Gastrocnemius medialis (tissue), 4 donors: Measurements from ENCODE around the gene EPS8L1.

Source experiments
- CTCF ChIP-seq, 5 experiments: fragments of 450-650 bp in 3 of 5; fragments of 200-600 bp in 2 of 5; sonication (generic) in 2 of 5; IDR thresholded peaks in 4 of 5; conservative IDR thresholded peaks in 1 of 5; 1 replicate in 4 of 5; 2 replicates in 1 of 5; pipeline ENCODE4 v1.5.1; 2016 to 2019; ENCODE audit warnings: antibody characterized with exemption in 5 of 5, mild to moderate bottlenecking in 3 of 5, moderate library complexity in 3 of 5
- POLR2A ChIP-seq, 2 donors: fragments of 450-650 bp; IDR thresholded peaks; one replicate each; pipeline ENCODE4 v1.6.1; 2017; ENCODE audit warnings: antibody characterized with exemption in 2 of 2, mild to moderate bottlenecking in 2 of 2, moderate library complexity in 2 of 2

DNA sequence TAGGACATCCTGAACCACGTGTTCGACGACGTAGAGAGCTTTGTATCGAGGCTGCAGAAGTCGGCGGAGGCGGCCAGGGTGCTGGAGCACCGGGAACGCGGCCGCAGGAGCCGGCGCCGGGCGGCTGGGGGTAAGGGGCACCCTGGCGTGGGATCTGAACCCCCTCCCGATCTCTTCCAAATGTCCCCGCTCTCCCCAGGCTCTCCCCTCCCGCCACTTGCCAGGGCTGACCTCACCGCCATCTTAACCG, 6.0 kb downstream of the EPS8L1 start:
- TF ChIP-seq CTCF (IDR thresholded peaks at IDR 0.05 in 4 of 5, conservative IDR thresholded peaks at IDR 0.05 in 1 of 5) = no peak
- no peak for TF ChIP-seq POLR2A (IDR thresholded peaks at IDR 0.05)
